Sigmoid colon (tissue), 4 donors: ENCODE data around the gene CCDC149.

Experiments
- EP300 ChIP-seq, 4 donors: sonication (generic); formaldehyde crosslinking; IDR thresholded peaks; one replicate each; pipeline ENCODE4 v1.6.1; 2017; ENCODE audit warnings: antibody characterized with exemption in 4 of 4
- POLR2A ChIP-seq, 2 donors: fragments of 450-650 bp; IDR thresholded peaks; one replicate each; pipeline ENCODE4 v1.6.1; 2016; ENCODE audit warnings: antibody characterized with exemption in 2 of 2, mild to moderate bottlenecking in 2 of 2, moderate library complexity in 2 of 2
- POLR2AphosphoS5 ChIP-seq, 4 donors: sonication (generic); formaldehyde crosslinking; IDR thresholded peaks; one replicate each; pipeline ENCODE4 v1.6.1; 2017; ENCODE audit warnings: antibody characterized with exemption in 4 of 4
- TF ChIP-seq, protein P1 (sequence below), 4 experiments: fragments of 450-650 bp in 3 of 4; fragments of 200-600 bp in 1 of 4; IDR thresholded peaks; one replicate each; pipeline ENCODE4 v1.5.1; 2016 to 2019; ENCODE audit warnings: antibody characterized with exemption in 4 of 4, mild to moderate bottlenecking in 3 of 4, moderate library complexity in 2 of 4

GRCh38 chr4:24843096-24843495, 69.7 kb downstream of the CCDC149 start:
- TF ChIP-seq POLR2A (IDR thresholded peaks at IDR 0.05) (no peak), POLR2AphosphoS5 (IDR thresholded peaks at IDR 0.05) (no peak), EP300 (IDR thresholded peaks at IDR 0.05) (no peak)
- TF ChIP-seq, protein P1, sequence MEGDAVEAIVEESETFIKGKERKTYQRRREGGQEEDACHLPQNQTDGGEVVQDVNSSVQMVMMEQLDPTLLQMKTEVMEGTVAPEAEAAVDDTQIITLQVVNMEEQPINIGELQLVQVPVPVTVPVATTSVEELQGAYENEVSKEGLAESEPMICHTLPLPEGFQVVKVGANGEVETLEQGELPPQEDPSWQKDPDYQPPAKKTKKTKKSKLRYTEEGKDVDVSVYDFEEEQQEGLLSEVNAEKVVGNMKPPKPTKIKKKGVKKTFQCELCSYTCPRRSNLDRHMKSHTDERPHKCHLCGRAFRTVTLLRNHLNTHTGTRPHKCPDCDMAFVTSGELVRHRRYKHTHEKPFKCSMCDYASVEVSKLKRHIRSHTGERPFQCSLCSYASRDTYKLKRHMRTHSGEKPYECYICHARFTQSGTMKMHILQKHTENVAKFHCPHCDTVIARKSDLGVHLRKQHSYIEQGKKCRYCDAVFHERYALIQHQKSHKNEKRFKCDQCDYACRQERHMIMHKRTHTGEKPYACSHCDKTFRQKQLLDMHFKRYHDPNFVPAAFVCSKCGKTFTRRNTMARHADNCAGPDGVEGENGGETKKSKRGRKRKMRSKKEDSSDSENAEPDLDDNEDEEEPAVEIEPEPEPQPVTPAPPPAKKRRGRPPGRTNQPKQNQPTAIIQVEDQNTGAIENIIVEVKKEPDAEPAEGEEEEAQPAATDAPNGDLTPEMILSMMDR (IDR thresholded peaks at IDR 0.05) = no peak
